ENCODE measurements around the gene ATP8A1.

The ATP8A1 gene

GRCh38 chr4:42649870-42650269 is 7.0 kb downstream of the ATP8A1 start:
- no peak for DNase-seq (ENCODE audit: low read depth)

- no peak for DNase-seq (ENCODE audit: low read depth)
Measured at GRCh38 chr4:42646999-42647541, 9.8 kb downstream of the ATP8A1 start.

GRCh38 chr4:42646013-42646784 is 10.7 kb downstream of the ATP8A1 start:
- no peak for DNase-seq (ENCODE audit: low read depth)

- DNase-seq (ENCODE audit: low read depth), result no peak
Measured at GRCh38 chr4:42644897-42645296, 12.0 kb downstream of the ATP8A1 start.

- DNase-seq (ENCODE audit: low read depth), result no peak
Measured at GRCh38 chr4:42643685-42644084, 13.2 kb downstream of the ATP8A1 start.

- DNase-seq (ENCODE audit: low read depth), result no peak
Measured at GRCh38 chr4:42642845-42643615, 13.9 kb downstream of the ATP8A1 start.

- DNase-seq (ENCODE audit: low read depth), result no peak
Measured at GRCh38 chr4:42642101-42642797, 14.7 kb downstream of the ATP8A1 start.

GRCh38 chr4:42641656-42642055 is 15.2 kb downstream of the ATP8A1 start:
- no peak for DNase-seq (ENCODE audit: low read depth)

- no peak for DNase-seq (ENCODE audit: low read depth)
Measured at GRCh38 chr4:42641161-42641560, 15.7 kb downstream of the ATP8A1 start.

GRCh38 chr4:42640613-42641012 is 16.3 kb downstream of the ATP8A1 start:
- no peak for DNase-seq (ENCODE audit: low read depth)

- DNase-seq (ENCODE audit: low read depth), result no peak
Measured at GRCh38 chr4:42638993-42639392, 17.9 kb downstream of the ATP8A1 start.

- DNase-seq (ENCODE audit: low read depth), result no peak
Measured at GRCh38 chr4:42638321-42638720, 18.6 kb downstream of the ATP8A1 start.

GRCh38 chr4:42637867-42638266 is 19.0 kb downstream of the ATP8A1 start:
- DNase-seq (ENCODE audit: low read depth), result no peak

- DNase-seq (ENCODE audit: low read depth), result no peak
Measured at GRCh38 chr4:42637104-42637503, 19.8 kb downstream of the ATP8A1 start.

- no peak for DNase-seq (ENCODE audit: low read depth)
Measured at GRCh38 chr4:42636645-42636949, 20.3 kb downstream of the ATP8A1 start.

GRCh38 chr4:42633605-42634388 is 23.1 kb downstream of the ATP8A1 start:
- DNase-seq (ENCODE audit: low read depth), result no peak

GRCh38 chr4:42632653-42633382 is 24.1 kb downstream of the ATP8A1 start:
- DNase-seq (ENCODE audit: low read depth), result no peak

- no peak for DNase-seq (ENCODE audit: low read depth)
Measured at GRCh38 chr4:42630908-42631307, 26.0 kb downstream of the ATP8A1 start.

GRCh38 chr4:42628740-42629139 is 28.2 kb downstream of the ATP8A1 start:
- DNase-seq (ENCODE audit: low read depth), result no peak

- DNase-seq (ENCODE audit: low read depth), result peak; percentile 16
Measured at GRCh38 chr4:42627885-42628646, 28.8 kb downstream of the ATP8A1 start.

All from stimulated activated CD8-positive, alpha-beta memory T cell treated with anti-CD3 and anti-CD28 coated beads, Interleukin-4, amount 100 ng/mL, for 24 hours (primary cell).